ENCODE measurements around the gene GSTM4. TPM values are rescaled to one million over a fixed set of nuclear protein-coding genes. Genes with fewer than 3 reads are reported as not detected.

Gene GSTM4
- total and polyA plus RNA-seq, 2 of the 8 experiments (the other 6 are each of a cell fraction or from before 2014, with no cell fraction given): 11.3 to 31.4 TPM

GRCh38 chr1:109658533-109659042 lies 2.7 kb downstream of the GSTM4 start:
- Histone ChIP-seq H3K18ac (ENCODE audit: extremely low read depth, low read length) (no peak overlapping the region), H3K27me3 (replicated peaks in 1 of 4; ENCODE audit: control insufficient read depth in 3 of 4, extremely low read depth in 1 of 4, insufficient read depth in 3 of 4, low read length in 3 of 4) (peaks cover 0 to 5% (median 4%) of the 10 kb centered on the region in 4 experiments; a peak in 5 of 7 replicates), H4K5ac (ENCODE audit: insufficient read length, low read depth, low read length) (no peak overlapping the region), H3K27ac (ENCODE audit: low read depth, low read length) (no peak overlapping the region), H3K56ac (replicated peaks; ENCODE audit: insufficient read length, low read depth, low read length) (no peak overlapping the region), H3K79me1 (ENCODE audit: low read depth, low read length) (no peaks in the 10 kb centered on the region), H3K4me1 (replicated peaks in 1 of 4; ENCODE audit: control insufficient read depth in 3 of 4, insufficient read depth in 4 of 4, low read length in 3 of 4) (0 out of 7 replicates have a peak, but pooled peaks cover 0 to 3% (median 0%) of the 10 kb centered on the region in 4 experiments), H4K91ac (replicated peaks; ENCODE audit: insufficient read length, low read length) (no peak overlapping the region), H3K9ac (replicated peaks in 1 of 4; ENCODE audit: extremely low read depth in 1 of 4, low read depth in 3 of 4, low read length in 3 of 4) (no peak overlapping the region), H2BK12ac (ENCODE audit: low read depth, low read length) (no peak overlapping the region), H3K79me2 (ENCODE audit: control insufficient read depth in 1 of 2, insufficient read depth in 2 of 2, low read length in 2 of 2) (no peaks in the 10 kb centered on the region), H2AFZ (ENCODE audit: low read length) (no peak overlapping the region), H3K9me3 (ENCODE audit: insufficient read depth in 2 of 2, low read depth in 1 of 2, low read length in 1 of 2) (no peaks in the 10 kb centered on the region), H3K4me3 (ENCODE audit: extremely low read depth in 1 of 4, insufficient read depth in 2 of 4, low read depth in 3 of 4, low read length in 4 of 4) (no peak overlapping the region), H4K8ac (ENCODE audit: extremely low read depth, insufficient read depth, low read length) (no peak overlapping the region), H2BK5ac (ENCODE audit: low read depth, low read length) (no peak overlapping the region), H2BK120ac (replicated peaks; ENCODE audit: low read depth, low read length) (no peak overlapping the region), H3K36me3 (ENCODE audit: control insufficient read depth in 2 of 4, insufficient read depth in 4 of 4, low read length in 3 of 4) (no peaks in the 10 kb centered on the region), H3K14ac (ENCODE audit: insufficient read length) (no peak overlapping the region), H2AK5ac (ENCODE audit: low read depth, low read length) (no peak overlapping the region), H2BK15ac (ENCODE audit: low read length) (no peak overlapping the region), H3K23me2 (ENCODE audit: low read depth, low read length) (peaks cover 9% of the 10 kb centered on the region), H3K4ac (replicated peaks; ENCODE audit: insufficient read length, low read depth, low read length) (no peak overlapping the region), H4K20me1 (replicated peaks in 1 of 2; ENCODE audit: control insufficient read depth in 1 of 2, insufficient read depth in 2 of 2, low read length in 2 of 2) (no peaks in the 10 kb centered on the region), H3K4me2 (ENCODE audit: insufficient read depth in 1 of 2, low read depth in 2 of 2, low read length in 2 of 2) (no peak overlapping the region), H3K23ac (ENCODE audit: insufficient read length) (no peak overlapping the region), H2BK20ac (ENCODE audit: low read length) (no peak overlapping the region)
- CTCF ChIA-PET (ENCODE audit: partially characterized antibody): interaction anchor here (0.6 to 11.8 kb wide), 6 partner anchors 9 to 326 kb away, joined by 3 to 185 read pairs (median 4); partner anchors contain the start of gene AHCYL1
- POLR2A ChIA-PET (ENCODE audit: partially characterized antibody): no interaction called here
- FAIRE-seq (no peak), DNase-seq (ENCODE audit: low read depth in 1 of 2, low spot score in 2 of 2) (no peak)
- 54% methylated on average over 3 of the region's 3 CpGs; no CpG with 5 or more reads in 1 of the 2 experiments for WGBS, 2 experiments (ENCODE audit: extremely low coverage in 1 of 2, insufficient coverage in 1 of 2, insufficient read length in 1 of 2, insufficient replicate concordance in 2 of 2, low coverage in 1 of 2, low lambda C conversion rate in 2 of 2, missing lambda C conversion rate in 1 of 2)
- TF ChIP-seq EZH2 (IDR thresholded peaks at IDR 0.05; ENCODE audit: low read depth, low read length, severe bottlenecking) (no peak), EP300 (IDR thresholded peaks at IDR 0.05; ENCODE audit: borderline replicate concordance in 1 of 2, low read depth in 2 of 2, low read length in 2 of 2) (no peak), JUND (IDR thresholded peaks at IDR 0.05; ENCODE audit: low read length) (no peak), CTCF (IDR thresholded peaks at IDR 0.05; ENCODE audit: control extremely low read depth in 1 of 3, insufficient read depth in 1 of 3, low read depth in 1 of 3, low read length in 3 of 3) (no peak), E2F6 (IDR thresholded peaks at IDR 0.05) (no peak), RNF2 (IDR thresholded peaks at IDR 0.05; ENCODE audit: borderline replicate concordance, low read depth, low read length, missing control alignments, poor library complexity, severe bottlenecking) (no peak), YY1 (IDR thresholded peaks at IDR 0.05; ENCODE audit: low read depth, low read length) (no peak), RAD21 (IDR thresholded peaks at IDR 0.05 in 1 of 2, conservative IDR thresholded peaks at IDR 0.05 in 1 of 2; ENCODE audit: low read depth in 2 of 2, low read length in 2 of 2) (no peak), CREB1 (IDR thresholded peaks at IDR 0.05) (no peak)
